Neural progenitor cell (in vitro differentiated cells): Measurements from ENCODE around the gene KDM3A.

Experiments used
- EZH2 ChIP-seq: fragments of 200-600 bp; sonication (generic); IDR thresholded peaks from 2 replicates; pipeline ENCODE4 v1.6.1; 2017; ENCODE audit warnings: antibody characterized with exemption, mild to moderate bottlenecking, moderate library complexity
- EZH2phosphoT487 ChIP-seq: fragments of 200-600 bp; sonication (generic); IDR thresholded peaks from 2 replicates; pipeline ENCODE4 v1.6.1; 2017; ENCODE audit warnings: antibody characterized with exemption
- TF ChIP-seq, protein P1 (sequence below): fragments of 200-600 bp; sonication (generic); IDR thresholded peaks from 2 replicates; pipeline ENCODE4 v1.5.1; 2017; ENCODE audit warnings: antibody characterized with exemption, mild to moderate bottlenecking

DNA sequence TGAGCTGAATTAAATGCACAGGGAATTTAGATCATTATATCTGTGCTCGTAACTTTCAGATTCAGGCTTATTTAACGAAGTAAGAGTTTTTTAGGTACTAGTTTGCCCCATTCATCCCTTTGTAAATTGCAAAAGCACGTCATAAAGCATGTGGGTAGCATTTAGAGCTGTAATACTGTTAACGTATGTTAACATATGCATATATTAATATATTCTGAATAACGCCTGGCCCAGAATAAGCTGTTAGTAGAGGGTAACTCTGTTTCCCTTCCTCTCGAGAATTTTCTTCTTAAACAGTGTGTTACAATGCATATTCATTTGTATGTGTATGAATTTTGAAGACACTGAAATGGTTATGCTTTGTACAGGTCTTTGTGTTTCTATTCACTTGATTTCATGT is 30.5 kb downstream of the KDM3A start:
- no peak for TF ChIP-seq EZH2
- TF ChIP-seq, protein P1, sequence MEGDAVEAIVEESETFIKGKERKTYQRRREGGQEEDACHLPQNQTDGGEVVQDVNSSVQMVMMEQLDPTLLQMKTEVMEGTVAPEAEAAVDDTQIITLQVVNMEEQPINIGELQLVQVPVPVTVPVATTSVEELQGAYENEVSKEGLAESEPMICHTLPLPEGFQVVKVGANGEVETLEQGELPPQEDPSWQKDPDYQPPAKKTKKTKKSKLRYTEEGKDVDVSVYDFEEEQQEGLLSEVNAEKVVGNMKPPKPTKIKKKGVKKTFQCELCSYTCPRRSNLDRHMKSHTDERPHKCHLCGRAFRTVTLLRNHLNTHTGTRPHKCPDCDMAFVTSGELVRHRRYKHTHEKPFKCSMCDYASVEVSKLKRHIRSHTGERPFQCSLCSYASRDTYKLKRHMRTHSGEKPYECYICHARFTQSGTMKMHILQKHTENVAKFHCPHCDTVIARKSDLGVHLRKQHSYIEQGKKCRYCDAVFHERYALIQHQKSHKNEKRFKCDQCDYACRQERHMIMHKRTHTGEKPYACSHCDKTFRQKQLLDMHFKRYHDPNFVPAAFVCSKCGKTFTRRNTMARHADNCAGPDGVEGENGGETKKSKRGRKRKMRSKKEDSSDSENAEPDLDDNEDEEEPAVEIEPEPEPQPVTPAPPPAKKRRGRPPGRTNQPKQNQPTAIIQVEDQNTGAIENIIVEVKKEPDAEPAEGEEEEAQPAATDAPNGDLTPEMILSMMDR: no peak
- TF ChIP-seq EZH2phosphoT487: no peak
